Prostate gland (tissue), 2 donors: ENCODE measurements around the gene EDN2.

Experiments used
- POLR2A ChIP-seq: fragments of 450-650 bp; IDR thresholded peaks from one replicate; pipeline ENCODE4 v1.6.1; 2016; ENCODE audit warnings: antibody characterized with exemption, mild to moderate bottlenecking
- TF ChIP-seq, protein P1 (sequence below), 4 experiments: fragments of 200-600 bp in 2 of 4; fragments of 450-650 bp in 2 of 4; sonication (generic) in 2 of 4; IDR thresholded peaks; 1 replicate in 3 of 4; 2 replicates in 1 of 4; pipeline ENCODE4 v1.5.1; 2016 to 2019; ENCODE audit warnings: antibody characterized with exemption in 4 of 4, mild to moderate bottlenecking in 2 of 4, moderate library complexity in 2 of 4

DNA sequence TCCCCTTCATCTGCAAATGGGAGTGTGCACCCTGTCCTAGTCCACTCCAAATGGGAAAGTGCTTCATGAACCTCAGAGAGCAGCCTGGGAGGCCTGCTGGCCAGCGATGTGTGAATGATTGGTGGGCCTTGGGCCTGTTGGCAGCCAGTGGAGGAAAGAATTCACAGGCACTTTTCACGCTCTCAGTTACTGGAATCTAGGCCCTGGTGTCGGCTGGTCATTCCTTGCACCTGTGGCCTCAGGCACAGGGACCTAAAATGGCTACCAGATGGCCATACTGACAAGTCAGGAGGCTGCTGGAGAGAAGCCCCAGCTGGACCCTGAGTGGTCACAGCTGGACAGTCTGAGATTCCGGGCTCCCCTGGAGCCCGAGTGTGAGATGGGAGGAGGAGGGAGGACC, 18.4 kb upstream of the EDN2 start:
- no peak for TF ChIP-seq POLR2A
- TF ChIP-seq, protein P1, sequence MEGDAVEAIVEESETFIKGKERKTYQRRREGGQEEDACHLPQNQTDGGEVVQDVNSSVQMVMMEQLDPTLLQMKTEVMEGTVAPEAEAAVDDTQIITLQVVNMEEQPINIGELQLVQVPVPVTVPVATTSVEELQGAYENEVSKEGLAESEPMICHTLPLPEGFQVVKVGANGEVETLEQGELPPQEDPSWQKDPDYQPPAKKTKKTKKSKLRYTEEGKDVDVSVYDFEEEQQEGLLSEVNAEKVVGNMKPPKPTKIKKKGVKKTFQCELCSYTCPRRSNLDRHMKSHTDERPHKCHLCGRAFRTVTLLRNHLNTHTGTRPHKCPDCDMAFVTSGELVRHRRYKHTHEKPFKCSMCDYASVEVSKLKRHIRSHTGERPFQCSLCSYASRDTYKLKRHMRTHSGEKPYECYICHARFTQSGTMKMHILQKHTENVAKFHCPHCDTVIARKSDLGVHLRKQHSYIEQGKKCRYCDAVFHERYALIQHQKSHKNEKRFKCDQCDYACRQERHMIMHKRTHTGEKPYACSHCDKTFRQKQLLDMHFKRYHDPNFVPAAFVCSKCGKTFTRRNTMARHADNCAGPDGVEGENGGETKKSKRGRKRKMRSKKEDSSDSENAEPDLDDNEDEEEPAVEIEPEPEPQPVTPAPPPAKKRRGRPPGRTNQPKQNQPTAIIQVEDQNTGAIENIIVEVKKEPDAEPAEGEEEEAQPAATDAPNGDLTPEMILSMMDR (IDR thresholded peaks at IDR 0.05) = no peak
